NK-92 (cell line): ENCODE results near the gene RAI14.
"Not testable (repeated sequence)": the region's sequence is repeated elsewhere in the genome, so short reads cannot be mapped to it uniquely, and the experiment has no call there.

Experiments
- DNase-seq: peaks from one replicate; lab custom pipeline; 2025; ENCODE audit not compliant: unreplicated experiment; lab: John Stamatoyannopoulos, UW

RAI14 gene

DNA sequence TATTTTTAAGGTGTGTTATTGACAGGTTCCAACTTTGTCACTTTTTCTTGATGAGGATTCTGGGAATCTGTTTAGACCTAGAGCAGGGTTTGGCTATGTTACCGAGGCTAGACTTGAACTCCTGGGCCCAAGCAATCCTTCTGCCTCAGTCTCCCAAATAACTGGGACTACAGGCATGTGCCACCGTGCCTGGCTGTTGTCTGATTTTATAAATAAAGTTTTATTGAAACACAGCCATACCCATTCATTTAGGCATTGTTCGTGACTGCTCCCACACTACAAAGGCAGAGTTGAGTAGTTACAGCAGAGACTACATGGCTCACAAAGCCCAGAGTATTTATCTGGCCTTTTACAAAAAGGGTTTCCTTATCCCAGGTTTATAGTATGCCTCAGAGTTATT is 102.4 kb downstream of the RAI14 start:
- DNase-seq: no peak

DNA sequence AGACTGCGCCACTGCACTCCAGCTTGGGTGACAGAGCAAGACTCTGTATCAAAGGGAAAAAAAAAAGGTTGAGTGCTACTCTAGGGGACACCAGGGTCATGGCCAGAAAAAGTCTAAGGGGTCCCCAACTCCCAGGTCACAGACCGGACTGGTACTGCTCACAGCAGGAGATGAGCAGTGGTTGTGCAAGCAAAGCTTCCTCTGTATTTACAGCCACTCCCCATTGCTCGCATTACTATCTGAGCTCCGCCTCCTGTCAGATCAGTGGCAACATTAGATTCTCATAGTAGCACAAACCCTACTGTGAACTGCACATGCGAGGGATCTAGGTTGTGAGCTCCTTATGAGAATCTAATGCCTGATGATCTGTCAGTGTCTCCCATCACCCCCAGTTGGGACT is 103.1 kb downstream of the RAI14 start:
- not testable (repeated sequence) for DNase-seq

GRCh38 chr5:34765662-34766061 is 109.5 kb downstream of the RAI14 start:
- DNase-seq: no peak

GRCh38 chr5:34767180-34767579 is 111.1 kb downstream of the RAI14 start:
- DNase-seq: no peak

DNA sequence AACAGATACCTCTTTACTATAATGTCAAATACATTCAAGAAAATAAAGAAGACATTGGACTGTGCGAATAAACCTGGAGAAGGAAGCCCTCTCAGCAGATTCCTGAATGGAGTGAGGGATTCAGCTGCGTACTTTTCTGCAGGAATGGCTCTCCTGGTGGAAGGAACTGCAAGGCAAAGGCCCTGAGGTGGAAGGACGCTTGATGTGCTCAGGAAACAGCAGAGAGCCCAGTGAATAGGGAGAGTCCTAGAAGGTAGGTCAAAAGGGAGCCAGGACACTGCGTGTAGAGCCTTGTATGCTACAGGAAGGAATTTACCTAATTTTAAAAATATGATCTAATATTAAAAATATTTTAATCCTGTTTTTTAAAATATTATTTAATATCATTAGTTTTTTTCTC is 114.4 kb downstream of the RAI14 start:
- no peak for DNase-seq

GRCh38 chr5:34771076-34771475 is 114.9 kb downstream of the RAI14 start:
- DNase-seq: no peak

- no peak for DNase-seq
These were observed 116.4 kb downstream of the RAI14 start for GRCh38 chr5:34772267-34773098.

DNA sequence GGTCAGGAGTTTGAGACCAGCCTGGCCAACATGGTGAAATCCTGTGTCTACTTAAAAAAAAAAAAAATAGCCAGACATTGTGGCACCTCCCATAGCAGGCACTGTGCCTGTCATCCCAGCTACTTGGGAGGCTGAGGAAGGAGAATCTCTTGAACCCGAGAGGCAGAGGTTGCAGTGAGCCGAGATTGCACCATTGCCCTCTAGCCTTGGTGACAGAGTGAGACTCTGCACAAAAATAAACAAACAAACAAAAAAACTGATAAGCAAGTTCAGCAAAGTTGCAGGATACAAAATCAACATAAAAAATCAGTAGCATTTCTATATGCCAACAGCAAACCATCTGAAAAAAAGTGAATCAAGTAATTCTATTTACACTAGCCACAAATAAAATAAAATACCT is 118.0 kb downstream of the RAI14 start:
- DNase-seq: no peak

DNA sequence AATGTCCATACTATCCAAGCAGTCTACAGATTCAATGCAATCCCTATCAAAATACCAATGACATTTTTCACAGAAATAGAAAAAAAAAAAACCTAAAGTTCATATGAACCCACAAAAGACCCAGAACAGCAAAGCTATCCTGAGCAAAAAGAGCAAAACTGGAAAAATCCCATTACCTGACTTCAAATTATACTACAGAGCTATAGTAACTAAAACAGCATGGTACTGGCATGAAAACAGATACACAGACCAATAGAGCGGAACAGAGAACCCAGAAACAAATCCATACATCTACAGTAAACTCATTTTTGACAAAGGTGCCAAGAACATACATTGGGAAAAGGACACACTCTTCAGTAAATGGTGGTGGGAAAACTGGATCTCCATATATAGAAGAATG is 118.5 kb downstream of the RAI14 start:
- DNase-seq: not testable (repeated sequence)

DNA sequence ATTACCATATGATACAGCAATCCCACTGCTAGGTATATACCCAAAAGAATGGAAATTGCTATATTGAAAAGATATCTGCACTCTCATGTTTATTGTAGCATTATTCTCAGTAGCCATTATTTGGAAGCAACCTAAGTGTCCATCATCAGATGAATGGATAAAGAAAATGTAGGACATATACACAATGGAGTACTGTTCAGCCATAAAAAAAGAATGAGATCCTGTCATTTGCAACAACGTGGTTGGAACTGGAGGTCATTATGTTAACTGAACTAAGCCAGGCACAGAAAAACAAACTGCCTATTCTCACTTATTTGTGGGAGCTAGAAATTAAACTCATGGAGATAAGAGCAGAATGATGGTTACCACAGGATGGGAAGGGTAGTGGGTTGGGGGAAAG is 119.8 kb downstream of the RAI14 start:
- no peak for DNase-seq

DNA sequence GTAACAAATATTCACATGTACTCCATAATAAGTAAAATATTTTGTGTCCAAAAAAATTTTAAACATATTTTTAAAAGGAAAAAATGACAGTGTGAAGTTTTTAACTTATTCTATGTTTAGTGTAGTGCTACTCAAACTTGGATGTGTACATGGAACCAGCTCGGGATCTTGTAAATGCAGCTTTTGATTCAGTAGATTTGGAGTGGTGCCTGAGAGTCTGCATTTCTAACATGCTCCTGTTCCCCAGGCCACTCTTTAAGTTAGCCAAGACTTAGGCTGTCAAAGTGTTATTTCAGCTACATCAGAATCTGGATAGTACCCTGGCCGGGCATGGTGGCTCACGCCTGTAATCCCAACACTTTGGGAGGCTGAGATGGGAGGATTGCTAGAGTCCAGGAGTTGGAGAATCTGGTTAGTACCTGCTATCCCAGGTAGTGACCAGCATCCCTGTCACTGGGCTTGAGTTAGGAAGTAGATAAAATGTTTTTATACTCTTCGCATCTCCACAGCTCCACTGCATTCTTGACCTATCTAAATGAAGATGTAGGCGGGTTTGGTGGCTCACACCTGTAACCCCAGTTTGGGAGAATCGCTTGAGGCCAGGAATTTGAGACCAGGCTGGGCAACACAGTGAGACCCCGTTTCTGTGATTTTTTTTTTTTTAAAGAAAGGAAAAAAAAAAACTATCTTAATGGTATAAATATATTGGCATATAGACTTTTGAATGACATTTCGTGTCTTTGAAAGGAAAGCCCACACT is 122.1 kb downstream of the RAI14 start:
- DNase-seq: no peak

DNA sequence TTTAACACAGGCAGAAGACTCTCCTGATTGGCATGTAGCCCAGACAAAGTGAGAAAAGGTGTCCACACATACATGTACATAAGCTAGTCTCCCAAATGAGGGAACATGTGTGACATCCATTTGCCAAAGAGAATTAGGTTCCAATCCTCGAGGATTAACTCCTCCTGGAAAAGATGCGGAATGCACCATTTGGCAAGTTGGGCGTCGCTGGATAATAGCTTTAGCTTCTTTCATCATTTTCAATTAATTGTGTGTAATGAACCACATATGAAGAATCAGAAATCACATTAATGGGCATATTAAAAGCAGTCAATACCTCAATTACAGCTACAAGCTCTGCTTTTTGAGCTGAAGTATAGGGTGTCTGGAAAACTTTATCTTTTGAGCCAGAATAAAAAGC is 127.8 kb downstream of the RAI14 start:
- DNase-seq: not testable (repeated sequence)

GRCh38 chr5:34787035-34787434 is 130.9 kb downstream of the RAI14 start:
- DNase-seq: no peak

GRCh38 chr5:34789021-34789531 is 132.9 kb downstream of the RAI14 start:
- no peak for DNase-seq

DNA sequence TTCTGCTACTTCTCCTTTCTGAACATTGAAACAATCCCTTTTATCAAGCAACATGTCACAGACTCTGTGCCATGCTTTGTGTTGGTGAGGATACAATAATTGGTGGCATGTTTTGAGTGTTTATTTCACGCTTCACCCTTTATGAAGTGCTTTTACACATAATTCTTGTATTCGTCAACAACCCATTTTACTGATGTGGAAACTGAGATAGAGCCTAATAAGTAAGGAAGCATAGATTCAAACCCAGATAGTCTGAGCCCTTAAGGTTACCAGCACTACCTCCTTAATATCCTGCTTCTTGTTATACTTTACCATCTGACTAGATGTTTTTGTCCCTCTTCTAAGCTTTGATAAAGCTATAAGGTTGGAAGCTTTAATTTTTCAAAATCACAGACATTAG is 133.5 kb downstream of the RAI14 start:
- no peak for DNase-seq

DNA sequence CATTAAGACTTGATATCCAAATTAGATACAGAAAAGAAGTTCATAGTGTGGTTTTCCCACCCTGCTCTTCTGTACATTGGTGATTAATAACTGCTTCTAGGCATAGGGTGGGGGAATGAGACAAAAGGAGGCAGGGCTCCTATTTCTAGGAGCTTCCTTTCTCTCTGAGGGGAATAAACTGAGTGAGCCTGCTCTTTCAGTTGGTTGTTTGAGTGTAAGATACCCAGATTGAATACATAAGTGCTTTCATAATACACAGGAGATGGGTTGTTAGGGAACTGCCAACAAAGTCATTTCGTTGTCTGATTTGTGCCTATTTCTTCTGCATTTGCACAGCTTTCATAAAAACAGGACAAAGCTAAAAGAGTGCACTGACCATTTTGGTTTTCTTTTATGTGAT is 133.9 kb downstream of the RAI14 start:
- no peak for DNase-seq

- DNase-seq: no peak
These were observed 135.7 kb downstream of the RAI14 start for GRCh38 chr5:34791761-34792244.

- no peak for DNase-seq
These were observed 146.9 kb downstream of the RAI14 start for GRCh38 chr5:34802834-34803563.

- no peak for DNase-seq
These were observed 148.0 kb downstream of the RAI14 start for GRCh38 chr5:34803974-34804732.

- no peak for DNase-seq
These were observed 148.8 kb downstream of the RAI14 start for GRCh38 chr5:34804913-34805312.

DNA sequence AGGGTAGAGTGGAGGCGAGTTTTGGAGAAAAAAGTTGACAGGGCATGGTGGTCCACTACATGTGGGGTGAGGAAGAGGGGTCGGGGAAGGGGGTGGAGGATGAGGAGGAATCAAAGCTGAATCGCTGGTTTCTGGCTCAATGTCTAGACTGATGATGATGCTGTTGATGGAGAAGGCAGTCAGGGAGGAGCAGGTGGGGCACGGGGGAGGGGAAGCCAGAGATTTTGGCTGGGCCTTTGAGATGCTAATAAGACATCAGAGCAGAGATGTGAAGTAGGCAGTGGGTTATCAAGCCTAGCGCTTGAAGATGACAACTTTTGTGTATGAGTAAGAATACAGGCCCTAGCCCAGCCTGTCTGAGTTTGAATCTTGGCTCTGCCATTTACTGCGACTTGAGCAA is 150.4 kb downstream of the RAI14 start:
- DNase-seq: no peak
